SK-N-SH (cell line): ENCODE measurements around the gene GRAMD2B. TPM values are rescaled to one million over a fixed set of nuclear protein-coding genes. Genes with fewer than 3 reads are reported as not detected.
A peak's percentile ranks its signal among the peaks of the same experiment; 100 is the strongest.

Source experiments
- CTCF ChIA-PET: fragments of 300-600, 350-600 bp; formaldehyde crosslinking; extraction: SDS; loops from one replicate; lab custom pipeline; 2021; lab: Yijun Ruan, JAX
- POLR2A ChIA-PET: fragments of 350-600 bp; sonication (Branson Sonifier 250); formaldehyde crosslinking; extraction: SDS; loops from one replicate; lab custom pipeline; 2020; ENCODE audit warnings: antibody characterized with exemption, inconsistent platforms; lab: Yijun Ruan, JAX
- DNase-seq: peaks from one replicate; pipeline ENCODE4 v3.0.0; 2012
- H2AFZ ChIP-seq: fragments of 200-600 bp; sonication (generic); 2 replicates; pipeline ENCODE4 v1.8.1; 2016; ENCODE audit warnings: antibody characterized with exemption, mild to moderate bottlenecking, low read depth
- H3F3A ChIP-seq: fragments of 200-600 bp; sonication (generic); replicated peaks from 2 replicates; pipeline ENCODE3; 2016; ENCODE audit warnings: antibody characterized with exemption, mild to moderate bottlenecking; ENCODE audit not compliant: insufficient read depth
- H3K27ac ChIP-seq, 2 experiments: fragments of 200-500 bp in 1 of 2; fragments of 200-600 bp in 1 of 2; sonication (Bioruptor generic) in 1 of 2; sonication (generic), shearing (Covaris generic) in 1 of 2; 2 replicates each; pipeline versions ENCODE4 v1.5.1 to v1.6.1; 2014 to 2016; ENCODE audit warnings: low read depth in 2 of 2, inconsistent platforms in 1 of 2, low read length in 1 of 2, mild to moderate bottlenecking in 1 of 2, mixed read lengths in 1 of 2
- H3K27me3 ChIP-seq: fragments of 200-600 bp; sonication (generic), shearing (Covaris generic); 2 replicates; pipeline ENCODE4 v1.6.1; 2016; ENCODE audit warnings: mixed run types; ENCODE audit not compliant: insufficient read depth
- H3K36me3 ChIP-seq, 2 experiments: fragments of 200-500 bp in 1 of 2; fragments of 200-600 bp in 1 of 2; sonication (Bioruptor generic) in 1 of 2; sonication (generic) in 1 of 2; replicated peaks in 1 of 2; 2 replicates each; pipeline versions ENCODE3 to v1.5.1; 2014 to 2016; ENCODE audit warnings: low read length in 1 of 2, mild to moderate bottlenecking in 1 of 2; ENCODE audit not compliant: insufficient read depth in 2 of 2, control insufficient read depth in 1 of 2
- H3K4me1 ChIP-seq, 2 experiments: fragments of 200-500 bp in 1 of 2; fragments of 200-600 bp in 1 of 2; sonication (Bioruptor generic) in 1 of 2; sonication (generic), shearing (Covaris generic) in 1 of 2; 2 replicates each; pipeline versions ENCODE4 v1.5.1 to v1.6.1; 2014 to 2016; ENCODE audit warnings: low read depth in 1 of 2, low read length in 1 of 2, mixed run types in 1 of 2; ENCODE audit not compliant: insufficient read depth in 2 of 2, control insufficient read depth in 1 of 2
- H3K4me2 ChIP-seq: fragments of 200-600 bp; sonication (generic), shearing (Covaris generic); 2 replicates; pipeline ENCODE4 v1.6.1; 2017; ENCODE audit warnings: mixed run types
- H3K4me3 ChIP-seq, 2 experiments: fragments of 200-500 bp in 1 of 2; fragments of 200-600 bp in 1 of 2; sonication (Bioruptor generic) in 1 of 2; sonication (generic), shearing (Covaris generic) in 1 of 2; 2 replicates each; pipeline versions ENCODE4 v1.5.1 to v1.8.1; 2014 to 2016; ENCODE audit warnings: low read depth in 2 of 2, inconsistent platforms in 1 of 2, low read length in 1 of 2, mild to moderate bottlenecking in 1 of 2, mixed read lengths in 1 of 2, moderate library complexity in 1 of 2
- H3K79me2 ChIP-seq: fragments of 200-600 bp; sonication (generic); 2 replicates; pipeline ENCODE4 v1.8.1; 2017; ENCODE audit warnings: mild to moderate bottlenecking; ENCODE audit not compliant: insufficient read depth
- H3K9ac ChIP-seq: fragments of 200-600 bp; sonication (generic); 2 replicates; pipeline ENCODE4 v1.6.1; 2017; ENCODE audit warnings: mixed run types
- H3K9me2 ChIP-seq: fragments of 200-600 bp; sonication (generic); 2 replicates; pipeline ENCODE4 v1.6.1; 2017; ENCODE audit warnings: mixed run types
- H3K9me3 ChIP-seq: fragments of 200-600 bp; sonication (generic); 2 replicates; pipeline ENCODE4 v1.6.1; 2017; ENCODE audit warnings: mixed run types, mild to moderate bottlenecking, moderate library complexity
- H4K20me1 ChIP-seq: fragments of 200-600 bp; sonication (generic); 2 replicates; pipeline ENCODE4 v1.6.1; 2017; ENCODE audit warnings: mild to moderate bottlenecking, mixed run types; ENCODE audit not compliant: insufficient read depth
- FOXJ3 ChIP-seq: sonication (generic); formaldehyde crosslinking; IDR thresholded peaks from 2 replicates; pipeline ENCODE4 v1.5.1; 2020; ENCODE audit warnings: mild to moderate bottlenecking, missing genetic modification reagents
- FOXM1 ChIP-seq: IDR thresholded peaks from 2 replicates; pipeline ENCODE4 v1.4.0; 2012; ENCODE audit warnings: low read depth, mild to moderate bottlenecking
- GABPA ChIP-seq: IDR thresholded peaks from 2 replicates; pipeline ENCODE4 v1.4.0; 2012; ENCODE audit warnings: low read depth, mild to moderate bottlenecking
- RAD21 ChIP-seq: IDR thresholded peaks from 2 replicates; pipeline ENCODE4 v1.6.1; 2012; ENCODE audit warnings: mild to moderate bottlenecking, low read length
- RCOR1 ChIP-seq: fragments of 150-350 bp; IDR thresholded peaks from 2 replicates; pipeline ENCODE4 v1.6.1; 2017; ENCODE audit warnings: antibody characterized with exemption, low read length
- RXRA ChIP-seq: IDR thresholded peaks from 2 replicates; pipeline ENCODE4 v1.4.0; 2012; ENCODE audit warnings: low read depth, mild to moderate bottlenecking, borderline replicate concordance
- TAF1 ChIP-seq: IDR thresholded peaks from 2 replicates; pipeline ENCODE4 v1.6.1; 2012; ENCODE audit warnings: low read depth, mild to moderate bottlenecking, low read length, moderate library complexity, borderline replicate concordance
- USF1 ChIP-seq: IDR thresholded peaks from 2 replicates; pipeline ENCODE4 v1.4.0; 2012; ENCODE audit warnings: low read depth, borderline replicate concordance
- USF2 ChIP-seq: fragments of 150-350 bp; IDR thresholded peaks from 2 replicates; pipeline ENCODE4 v1.6.1; 2017; ENCODE audit warnings: antibody characterized with exemption, low read length, low read depth, borderline replicate concordance
- WGBS: methylation state at CpG from one replicate; pipeline ENCODE4 v1.1.6; 2017; ENCODE audit warnings: low lambda C conversion rate; 5-methylcytosine and 5-hydroxymethylcytosine counted together
- polyA plus RNA-seq, 3 experiments: library from polyadenylated mRNA; depleted of rRNA; stranded (reverse); fragments of >200 nt; gene quantifications; 2 replicates each; pipeline ENCODE4 v1.2.3, GENCODE V29; 2012

Gene GRAMD2B
- polyA plus RNA-seq, 1 of the 3 experiments (the other 2 are of a cell fraction): 16.0 TPM

GRCh38 chr5:126506079-126506478 is 82.9 kb downstream of the GRAMD2B start:
- no peak for DNase-seq
- H3K9ac ChIP-seq: no peak overlapping the region
- WGBS: 86% methylated on average over 4 of the region's 4 CpGs
- ChIA-PET POLR2A (no interaction called here), CTCF (no interaction called here)
- no peaks in the 10 kb centered on the region for H3K9me2 ChIP-seq
- no peaks in the 10 kb centered on the region for H4K20me1 ChIP-seq
- no peak for TF ChIP-seq RAD21
- no peaks in the 10 kb centered on the region for H3K27me3 ChIP-seq
- no peaks in the 10 kb centered on the region for H3K36me3 ChIP-seq
- H3K27ac ChIP-seq: no peak overlapping the region
- H3F3A ChIP-seq: no peaks in the 10 kb centered on the region
- no peak overlapping the region for H3K4me3 ChIP-seq
- no peaks in the 10 kb centered on the region for H3K4me1 ChIP-seq
- no peaks in the 10 kb centered on the region for H3K79me2 ChIP-seq
- H2AFZ ChIP-seq: no peak overlapping the region
- H3K4me2 ChIP-seq: no peak overlapping the region
- H3K9me3 ChIP-seq: no peaks in the 10 kb centered on the region

- CTCF ChIA-PET: no interaction called here
- Histone ChIP-seq H3K9ac (no peak overlapping the region), H2AFZ (peak overlapping the region; percentile 64), H3K9me2 (no peaks in the 10 kb centered on the region), H3K9me3 (no peaks in the 10 kb centered on the region), H4K20me1 (no peaks in the 10 kb centered on the region), H3K79me2 (no peaks in the 10 kb centered on the region), H3F3A (no peaks in the 10 kb centered on the region), H3K36me3 (no peaks in the 10 kb centered on the region), H3K4me2 (no peak overlapping the region), H3K27me3 (no peaks in the 10 kb centered on the region), H3K4me1 (no peaks in the 10 kb centered on the region), H3K27ac (no peak overlapping the region), H3K4me3 (no peak overlapping the region)
- 84% methylated on average over 13 of the region's 13 CpGs for WGBS
- TF ChIP-seq GABPA (no peak), TAF1 (no peak), USF1 (no peak), FOXM1 (no peak), USF2 (no peak), RAD21 (no peak), RXRA (no peak), RCOR1 (no peak)
- POLR2A ChIA-PET: no interaction called here
- DNase-seq: no peak
These were observed 85.2 kb downstream of the GRAMD2B start for GRCh38 chr5:126508251-126508961.

- Histone ChIP-seq H3K9me3 (no peaks in the 10 kb centered on the region), H3K9me2 (no peaks in the 10 kb centered on the region), H2AFZ (peak overlapping the region; percentile 64), H3K36me3 (no peaks in the 10 kb centered on the region), H3F3A (no peaks in the 10 kb centered on the region), H3K4me2 (no peak overlapping the region), H3K27me3 (no peaks in the 10 kb centered on the region), H3K4me1 (no peaks in the 10 kb centered on the region), H3K27ac (no peak overlapping the region), H3K9ac (no peak overlapping the region), H3K4me3 (no peak overlapping the region), H4K20me1 (no peaks in the 10 kb centered on the region), H3K79me2 (no peaks in the 10 kb centered on the region)
- DNase-seq: no peak
- POLR2A ChIA-PET: no interaction called here
- TF ChIP-seq FOXJ3 (CRISPR knock-in tag) (no peak), GABPA (peak; percentile 29; the same call in 1 of the 2 replicates)
- CTCF ChIA-PET: no interaction called here
These were observed 85.7 kb downstream of the GRAMD2B start for GRCh38 chr5:126508962-126509279.
